Aorta (tissue), 5 donors: ENCODE measurements around the gene PRXL2B. TPM values are rescaled to one million over a fixed set of nuclear protein-coding genes. Genes with fewer than 3 reads are reported as not detected.

Source experiments
- ATAC-seq: fragments of 200-7000 bp; cut with Tn5 transposase; one replicate; pipeline ENCODE4 v1.9.1; 2022; ENCODE audit warnings: moderate library complexity; ENCODE audit not compliant: low FRiP score
- DNase-seq, 2 donors: peaks; one replicate each; pipeline ENCODE4 v3.0.0-alpha.2; 2020
- H3K27ac ChIP-seq, 2 donors: one replicate each; pipeline ENCODE4 v1.5.1; 2013; ENCODE audit warnings: low read length in 2 of 2, mild to moderate bottlenecking in 2 of 2, moderate library complexity in 2 of 2, control low read depth in 1 of 2, inconsistent platforms in 1 of 2, low read depth in 1 of 2
- H3K27me3 ChIP-seq, 2 donors: one replicate each; pipeline ENCODE4 v1.6.1; 2013; ENCODE audit warnings: control low read depth in 1 of 2, low read length in 1 of 2, mild to moderate bottlenecking in 1 of 2, moderate library complexity in 1 of 2; ENCODE audit not compliant: insufficient read depth in 2 of 2, control insufficient read depth in 1 of 2
- H3K36me3 ChIP-seq, 2 donors: one replicate each; pipeline ENCODE4 v1.6.1; 2013; ENCODE audit warnings: control low read depth in 1 of 2, low read length in 1 of 2, mild to moderate bottlenecking in 1 of 2; ENCODE audit not compliant: insufficient read depth in 2 of 2, control insufficient read depth in 1 of 2
- H3K4me1 ChIP-seq, 2 donors: one replicate each; pipeline ENCODE4 v1.6.1; 2013; ENCODE audit warnings: low read length in 2 of 2, control low read depth in 1 of 2, mild to moderate bottlenecking in 1 of 2, moderate library complexity in 1 of 2; ENCODE audit not compliant: insufficient read depth in 2 of 2, control insufficient read depth in 1 of 2
- H3K4me3 ChIP-seq, 2 donors: one replicate each; pipeline ENCODE4 v1.5.1; 2013; ENCODE audit warnings: low read length in 2 of 2, control low read depth in 1 of 2, mild to moderate bottlenecking in 1 of 2
- H3K9me3 ChIP-seq: one replicate; pipeline ENCODE4 v1.6.1; 2013; ENCODE audit warnings: mild to moderate bottlenecking, low read length; ENCODE audit not compliant: control insufficient read depth
- WGBS, 2 donors: extraction: QIAGEN DNeasy Blood & Tissue Kit; methylation state at CpG; one replicate each; pipeline ENCODE4 v1.1.7; 2013; 5-methylcytosine and 5-hydroxymethylcytosine counted together
- intact Hi-C, 2 donors: fragments of 100-400 bp; cut with DNase I; formaldehyde crosslinking; loops; one replicate each; pipeline versions ENCODE4 v1.14.2 to v1.15.0; 2022
- polyA plus RNA-seq, 2 donors: library from polyadenylated mRNA; stranded (reverse); fragments of 200-250 nt; gene quantifications; one replicate each; pipeline ENCODE4 v1.2.3, GENCODE V29; 2013
- total RNA-seq, 2 donors: library from RNA; stranded (reverse); fragmentation: NEBNext Ultra II Directional; extraction: Animal tissue kit (Norgen Biotek cat#: 25700); gene quantifications; one replicate each; pipeline ENCODE4 v1.2.1, GENCODE V29; 2021
- donor health status: healthy with polysubstance abuse.
- donor health status: Bipolar disorder and iron deficiency.
- donor health status: DM: no; HTN: no; CAD: no.
- donor health status: DM: no; HTN: no; CAD: no.
- donor health status: DM: yes; HTN: yes; CAD: no.

Gene PRXL2B
- total and polyA plus RNA-seq, 4 donors = 6.4 to 15.1 (median 7.4) TPM

- intact Hi-C loops = no loop called here
- peak; percentile 91 to 96 for DNase-seq
- H3K9me3 ChIP-seq = no peaks in the 10 kb centered on the region
- WGBS, 2 donors = 12 to 16% methylated on average over 26 of the region's 26 CpGs
- H3K4me1 ChIP-seq = no peaks in the 10 kb centered on the region
- peak overlapping the region; percentile 34 to 40 for H3K4me3 ChIP-seq
- no peak overlapping the region for H3K27ac ChIP-seq
- no peaks in the 10 kb centered on the region for H3K36me3 ChIP-seq
- ATAC-seq = peak; percentile 78
- no peaks in the 10 kb centered on the region for H3K27me3 ChIP-seq
Observed at GRCh38 chr1:2555634-2556276, 30.8 kb upstream of the PRXL2B start.

GRCh38 chr1:2556277-2556677, 30.3 kb upstream of the PRXL2B start, which contains the start of gene TNFRSF14:
Gene TNFRSF14 (plus strand): TSS chr1:2556371. CDS start chr1:2556665, 294 bp downstream.
- Histone ChIP-seq H3K27me3 (no peaks in the 10 kb centered on the region), H3K4me1 (no peaks in the 10 kb centered on the region), H3K4me3 (peak within 1 kb of the TSS; percentile 34 to 40), H3K27ac (peak within 1 kb of the TSS in 1 of 2 donors; percentile 6), H3K9me3 (no peaks in the 10 kb centered on the region), H3K36me3 (no peaks in the 10 kb centered on the region)
- intact Hi-C loops = no loop called here
- ATAC-seq (peak; percentile 59), DNase-seq (peak in 1 of 2 donors; percentile 75)
- WGBS, 2 donors = 4 to 5% methylated on average over 16 of the region's 16 CpGs

- H3K4me3 ChIP-seq = peak overlapping the region; percentile 34 to 40
- no peak overlapping the region for H3K27ac ChIP-seq
- DNase-seq (peak in 1 of 2 donors; percentile 62), ATAC-seq (peak; percentile 2)
- intact Hi-C loops = no loop called here
- H3K27me3 ChIP-seq = no peaks in the 10 kb centered on the region
- H3K4me1 ChIP-seq = no peaks in the 10 kb centered on the region
- WGBS, 2 donors = 61 to 75% methylated on average over 24 of the region's 24 CpGs
- no peaks in the 10 kb centered on the region for H3K36me3 ChIP-seq
- no peaks in the 10 kb centered on the region for H3K9me3 ChIP-seq
Observed at GRCh38 chr1:2556678-2557481, 29.7 kb upstream of the PRXL2B start.

GRCh38 chr1:2557482-2558400, 28.8 kb upstream of the PRXL2B start:
- Histone ChIP-seq H3K36me3 (no peaks in the 10 kb centered on the region), H3K27ac (no peak overlapping the region), H3K9me3 (no peaks in the 10 kb centered on the region), H3K4me3 (no peak overlapping the region), H3K27me3 (no peaks in the 10 kb centered on the region), H3K4me1 (no peaks in the 10 kb centered on the region)
- no peak for ATAC-seq
- 89 to 91% methylated on average over 30 of the region's 30 CpGs for WGBS, 2 donors
- peak in 1 of 2 donors; percentile 48 for DNase-seq
- intact Hi-C loops = no loop called here

- Histone ChIP-seq H3K36me3 (no peaks in the 10 kb centered on the region), H3K4me3 (no peak overlapping the region), H3K27me3 (no peaks in the 10 kb centered on the region), H3K4me1 (no peaks in the 10 kb centered on the region), H3K27ac (no peak overlapping the region), H3K9me3 (no peaks in the 10 kb centered on the region)
- ATAC-seq (no peak), DNase-seq (no peak)
- WGBS, 2 donors = 95 to 97% methylated on average over 12 of the region's 12 CpGs
- intact Hi-C loops = no loop called here
Observed at GRCh38 chr1:2558420-2558819, 28.2 kb upstream of the PRXL2B start.

- H3K9me3 ChIP-seq = no peaks in the 10 kb centered on the region
- no peak overlapping the region for H3K27ac ChIP-seq
- no peak for ATAC-seq
- no peaks in the 10 kb centered on the region for H3K36me3 ChIP-seq
- intact Hi-C loops = no loop called here
- H3K4me3 ChIP-seq = no peak overlapping the region
- no peaks in the 10 kb centered on the region for H3K27me3 ChIP-seq
- no peak for DNase-seq
- H3K4me1 ChIP-seq = no peaks in the 10 kb centered on the region
- 94 to 96% methylated on average over 6 of the region's 6 CpGs for WGBS, 2 donors
Observed at GRCh38 chr1:2558861-2559260, 27.7 kb upstream of the PRXL2B start.

- Histone ChIP-seq H3K27me3 (no peaks in the 10 kb centered on the region), H3K36me3 (no peaks in the 10 kb centered on the region), H3K27ac (no peak overlapping the region), H3K4me3 (no peak overlapping the region), H3K4me1 (no peaks in the 10 kb centered on the region), H3K9me3 (no peaks in the 10 kb centered on the region)
- intact Hi-C loops = no loop called here
- WGBS, 2 donors = 84 to 88% methylated on average over 32 to 35 of the region's 35 CpGs
- ATAC-seq (no peak), DNase-seq (no peak)
Observed at GRCh38 chr1:2559509-2560298, 26.9 kb upstream of the PRXL2B start.
